Omental fat pad (tissue), 4 donors: ENCODE results near the gene CATSPER3. TPM values are rescaled to one million over a fixed set of nuclear protein-coding genes. Genes with fewer than 3 reads are reported as not detected.

Source experiments
- ATAC-seq: fragments of 150-250 bp; one replicate; pipeline ENCODE4 v1.9.1; 2016; ENCODE audit warnings: mild to moderate bottlenecking, moderate library complexity; ENCODE audit not compliant: low FRiP score
- DNase-seq: peaks from one replicate; pipeline ENCODE4 v3.0.0-alpha.2; 2019; ENCODE audit warnings: low spot score
- total RNA-seq, 4 donors: library from RNA; depleted of rRNA; stranded (reverse); fragments of >200 nt; gene quantifications; one replicate each; pipeline ENCODE4 v1.1.0, GENCODE V29; 2016
- TF ChIP-seq, protein P1 (sequence below), 3 donors: fragments of 450-650 bp; IDR thresholded peaks; one replicate each; pipeline ENCODE4 v1.5.1; 2016 to 2017; ENCODE audit warnings: antibody characterized with exemption in 3 of 3, mild to moderate bottlenecking in 3 of 3, moderate library complexity in 2 of 3

The CATSPER3 gene
- total RNA-seq, 4 donors from 2014 or later, result 0.46 to 0.48 TPM; not detected in 2

DNA sequence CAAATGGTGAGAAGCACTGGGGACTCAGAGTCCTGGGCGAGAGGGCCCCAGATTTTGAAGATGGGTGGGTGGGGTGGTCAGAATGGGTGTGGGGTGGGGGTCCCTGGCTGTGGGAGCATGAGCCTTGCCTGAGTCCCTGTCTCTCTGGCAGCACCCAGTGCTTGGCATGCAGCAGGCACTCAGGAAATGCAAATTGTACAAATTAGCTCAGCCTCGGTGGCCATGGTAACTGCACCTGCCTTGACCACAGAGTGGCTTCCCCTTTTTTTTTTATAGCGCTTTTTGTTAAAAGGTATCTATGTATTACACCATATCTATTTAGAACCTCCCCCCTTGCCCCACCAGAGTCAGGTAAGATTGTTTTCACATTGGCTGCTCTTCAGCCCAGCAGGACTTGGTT is 85.6 kb downstream of the CATSPER3 start:
- TF ChIP-seq, protein P1, sequence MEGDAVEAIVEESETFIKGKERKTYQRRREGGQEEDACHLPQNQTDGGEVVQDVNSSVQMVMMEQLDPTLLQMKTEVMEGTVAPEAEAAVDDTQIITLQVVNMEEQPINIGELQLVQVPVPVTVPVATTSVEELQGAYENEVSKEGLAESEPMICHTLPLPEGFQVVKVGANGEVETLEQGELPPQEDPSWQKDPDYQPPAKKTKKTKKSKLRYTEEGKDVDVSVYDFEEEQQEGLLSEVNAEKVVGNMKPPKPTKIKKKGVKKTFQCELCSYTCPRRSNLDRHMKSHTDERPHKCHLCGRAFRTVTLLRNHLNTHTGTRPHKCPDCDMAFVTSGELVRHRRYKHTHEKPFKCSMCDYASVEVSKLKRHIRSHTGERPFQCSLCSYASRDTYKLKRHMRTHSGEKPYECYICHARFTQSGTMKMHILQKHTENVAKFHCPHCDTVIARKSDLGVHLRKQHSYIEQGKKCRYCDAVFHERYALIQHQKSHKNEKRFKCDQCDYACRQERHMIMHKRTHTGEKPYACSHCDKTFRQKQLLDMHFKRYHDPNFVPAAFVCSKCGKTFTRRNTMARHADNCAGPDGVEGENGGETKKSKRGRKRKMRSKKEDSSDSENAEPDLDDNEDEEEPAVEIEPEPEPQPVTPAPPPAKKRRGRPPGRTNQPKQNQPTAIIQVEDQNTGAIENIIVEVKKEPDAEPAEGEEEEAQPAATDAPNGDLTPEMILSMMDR (IDR thresholded peaks at IDR 0.05), result no peak
- ATAC-seq (no peak), DNase-seq (no peak)

DNA sequence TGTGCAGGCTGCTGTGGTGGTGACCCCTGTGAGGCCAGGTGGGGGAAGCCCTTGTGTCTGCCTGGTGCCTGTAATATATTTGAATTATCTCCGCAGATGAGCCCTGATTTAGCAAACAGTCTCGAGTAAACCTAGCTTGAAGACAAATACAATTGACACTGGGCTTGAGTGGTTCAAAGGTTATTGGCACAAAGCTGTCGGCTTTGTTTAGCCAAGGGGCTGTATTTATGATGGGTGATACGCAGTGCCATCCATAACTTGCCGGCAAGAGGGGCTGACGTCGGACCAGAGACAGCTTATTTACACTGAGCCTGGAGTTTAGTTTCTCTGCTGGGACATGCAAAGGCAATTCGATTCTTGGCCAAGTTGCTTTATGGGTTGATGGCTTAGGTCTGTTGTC is 86.3 kb downstream of the CATSPER3 start:
- ATAC-seq, result no peak
- TF ChIP-seq, protein P1 (IDR thresholded peaks at IDR 0.05), result no peak
- DNase-seq, result no peak

DNA sequence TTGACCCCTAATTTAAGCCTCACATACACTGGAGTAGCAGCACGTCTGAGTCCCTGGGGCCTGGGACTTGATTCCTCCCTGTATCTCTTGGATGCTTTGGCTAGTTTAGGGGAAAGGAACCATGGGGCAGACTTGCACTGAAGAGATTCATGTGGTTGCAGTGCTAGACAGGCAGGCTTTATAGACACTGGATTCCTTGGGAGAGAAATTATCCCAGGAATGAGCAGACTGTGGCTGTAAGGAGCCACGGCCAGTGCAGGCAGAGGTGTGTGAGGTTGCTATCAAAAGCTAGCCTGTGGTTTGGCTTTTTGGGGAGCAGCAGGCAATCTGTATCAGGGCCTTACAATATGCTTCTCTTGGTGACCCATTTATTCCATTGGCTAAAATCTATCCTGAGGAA is 86.8 kb downstream of the CATSPER3 start:
- DNase-seq (no peak), ATAC-seq (no peak)
- TF ChIP-seq, protein P1 (IDR thresholded peaks at IDR 0.05), result no peak

DNA sequence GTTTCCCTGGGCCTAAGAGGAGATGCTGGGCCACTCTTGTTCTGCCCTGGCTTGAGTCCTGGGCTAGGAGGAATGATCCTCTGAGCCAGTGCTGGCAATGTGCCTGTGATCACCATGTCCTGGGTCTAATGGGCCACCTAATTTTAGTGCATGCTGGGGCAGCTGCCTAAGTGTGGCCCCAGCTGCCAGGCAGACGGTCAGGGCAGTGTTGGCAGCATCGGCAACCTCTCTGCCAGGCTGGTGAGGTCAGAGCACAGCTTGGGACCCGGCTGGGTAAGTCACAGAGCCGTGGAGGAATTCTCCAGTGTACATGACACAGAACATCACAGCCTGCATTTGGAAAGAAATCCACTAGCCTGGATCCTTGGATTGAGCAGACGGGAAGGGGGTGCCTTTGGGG is 87.7 kb downstream of the CATSPER3 start:
- TF ChIP-seq, protein P1 (IDR thresholded peaks at IDR 0.05), result no peak
- DNase-seq (no peak), ATAC-seq (no peak)

DNA sequence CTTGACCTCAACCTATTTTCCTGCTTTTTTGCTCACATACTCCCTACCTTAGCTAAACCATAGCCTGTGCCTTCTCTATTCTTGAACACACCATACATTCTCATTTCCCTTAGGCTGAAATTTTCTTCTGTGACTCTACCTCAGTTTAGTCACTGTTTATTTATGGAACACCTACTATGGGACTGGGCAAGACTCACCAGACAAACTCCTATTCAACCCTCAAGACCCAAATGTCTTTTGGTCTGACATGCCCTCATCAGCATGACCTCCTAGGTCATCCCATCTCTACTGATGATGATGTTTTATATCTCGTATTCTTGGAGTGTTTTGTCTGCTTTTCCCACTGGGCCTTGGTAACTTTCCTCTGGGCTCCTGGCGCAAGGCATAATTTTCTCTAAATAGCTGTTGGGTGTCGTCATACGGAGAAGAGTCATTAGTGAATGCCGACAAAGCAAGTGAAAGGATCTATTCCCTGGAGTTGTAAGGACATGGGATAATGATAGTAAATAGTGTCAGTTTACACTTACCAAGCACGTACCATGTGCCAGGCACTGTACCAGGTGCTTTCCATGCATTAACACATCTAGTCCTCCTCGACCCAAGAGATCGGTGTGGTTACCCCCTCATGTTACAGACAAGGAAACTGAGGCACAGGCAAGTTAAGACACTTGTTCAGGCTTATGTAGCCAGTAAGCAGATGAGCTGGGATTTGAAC is 88.8 kb downstream of the CATSPER3 start:
- TF ChIP-seq, protein P1 (IDR thresholded peaks at IDR 0.05), result no peak

DNA sequence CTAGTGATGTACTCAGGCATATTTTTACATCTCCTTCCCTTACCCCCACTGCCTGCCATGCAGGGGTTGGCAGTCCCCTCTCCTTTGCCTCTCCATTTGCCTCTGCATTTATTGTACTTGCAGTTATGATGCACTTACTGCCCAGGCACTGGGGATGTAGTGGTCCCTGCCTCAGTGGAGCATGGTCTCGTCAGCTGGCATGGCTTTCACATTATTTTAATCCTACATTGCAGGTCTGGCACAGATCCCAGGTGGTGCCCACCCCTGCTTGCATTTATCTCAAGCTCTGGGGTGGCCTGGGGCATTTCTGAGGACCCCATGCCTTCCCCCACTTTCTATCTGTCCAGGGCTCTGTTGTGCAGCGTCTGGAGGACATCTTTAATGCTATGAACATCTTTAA is 89.5 kb downstream of the CATSPER3 start:
- TF ChIP-seq, protein P1 (IDR thresholded peaks at IDR 0.05), result no peak
- DNase-seq (no peak), ATAC-seq (no peak)

More for the DNA sequence above, 88.8 kb downstream of the CATSPER3 start:
- ATAC-seq, result no peak
- no peak for DNase-seq

DNA sequence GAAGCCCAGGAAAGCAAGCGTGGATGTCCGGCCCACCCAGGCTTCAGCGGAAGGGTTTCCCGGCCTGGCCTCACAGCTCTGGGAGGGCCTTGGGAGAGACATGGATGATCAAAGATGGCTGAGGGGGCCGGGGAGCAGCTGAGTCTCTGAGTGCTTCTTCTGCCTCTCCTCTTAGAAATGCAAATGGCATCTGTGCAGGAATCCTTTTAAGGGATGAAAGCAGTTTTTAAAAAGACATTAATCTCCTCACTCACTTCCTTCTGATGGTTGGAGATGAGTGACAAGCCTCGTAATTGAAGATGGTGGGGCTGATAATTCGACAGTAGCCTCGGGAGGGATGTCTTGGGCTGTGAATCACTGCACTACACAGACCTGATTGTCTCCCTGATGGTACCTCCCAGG is 90.6 kb downstream of the CATSPER3 start:
- ATAC-seq (no peak), DNase-seq (no peak)
- TF ChIP-seq, protein P1 (IDR thresholded peaks at IDR 0.05), result no peak
